Activated CD4-positive, alpha-beta memory T cell treated with anti-CD3 and anti-CD28 coated beads, Interleukin-2, amount 10 ng/mL, durations not matched to agents 7 days and 5 days (primary cell): ENCODE measurements around the gene ADAMTS2. TPM values are rescaled to one million over a fixed set of nuclear protein-coding genes. Genes with fewer than 3 reads are reported as not detected.

Source experiments
- CTCF ChIA-PET: fragments of 350-600 bp; sonication (Branson Sonifier 250); formaldehyde crosslinking; loops from one replicate; lab custom pipeline; 2021; ENCODE audit warnings: antibody characterized with exemption, inconsistent platforms; lab: Charles Lee
- POLR2A ChIA-PET: fragments of 350-600 bp; sonication (Branson Sonifier 250); formaldehyde crosslinking; loops from one replicate; lab custom pipeline; 2021; ENCODE audit warnings: antibody characterized with exemption; lab: Charles Lee
- DNase-seq: peaks from one replicate; pipeline ENCODE4 v3.0.0-alpha.2; 2020
- H3K27ac Mint-ChIP-seq: one replicate; pipeline ENCODE4 v1.8.0; 2021; ENCODE audit warnings: mild to moderate bottlenecking, mixed read lengths
- H3K27me3 Mint-ChIP-seq: one replicate; pipeline ENCODE4 v1.8.0; 2021; ENCODE audit warnings: mixed read lengths
- H3K36me3 Mint-ChIP-seq: one replicate; pipeline ENCODE4 v1.8.0; 2021; ENCODE audit warnings: low read depth, mixed read lengths
- H3K4me1 Mint-ChIP-seq: one replicate; pipeline ENCODE4 v1.8.0; 2021; ENCODE audit warnings: mixed read lengths
- H3K4me3 Mint-ChIP-seq: one replicate; pipeline ENCODE4 v1.8.0; 2021; ENCODE audit warnings: mild to moderate bottlenecking, mixed read lengths
- H3K9me3 Mint-ChIP-seq: one replicate; pipeline ENCODE4 v1.8.0; 2021; ENCODE audit warnings: mixed read lengths
- total RNA-seq, 2 experiments: library from RNA; stranded (reverse); gene quantifications; one replicate each; pipeline ENCODE4 v1.2.3, GENCODE V29; 2021

The ADAMTS2 gene
- total RNA-seq, 2 experiments from 2014 or later: not detected

- no peaks in the 10 kb centered on the region for H3K36me3 Mint-ChIP-seq
- ChIA-PET POLR2A (no interaction called here), CTCF (no interaction called here)
- no peak overlapping the region for H3K27ac Mint-ChIP-seq
- no peak for DNase-seq
- H3K9me3 Mint-ChIP-seq: peaks cover 4% of the 10 kb centered on the region
- H3K4me3 Mint-ChIP-seq: no peak overlapping the region
- H3K27me3 Mint-ChIP-seq: no peaks in the 10 kb centered on the region
- no peaks in the 10 kb centered on the region for H3K4me1 Mint-ChIP-seq
Observed at GRCh38 chr5:179128041-179128365, 217.3 kb downstream of the ADAMTS2 start.

GRCh38 chr5:179127136-179128040 lies 217.9 kb downstream of the ADAMTS2 start:
- Mint-ChIP-seq H3K4me1 (no peaks in the 10 kb centered on the region), H3K9me3 (no peaks in the 10 kb centered on the region), H3K27me3 (no peaks in the 10 kb centered on the region), H3K36me3 (no peaks in the 10 kb centered on the region), H3K4me3 (no peak overlapping the region), H3K27ac (no peak overlapping the region)
- ChIA-PET POLR2A (no interaction called here), CTCF (no interaction called here)
- no peak for DNase-seq

GRCh38 chr5:179126506-179126991 lies 218.7 kb downstream of the ADAMTS2 start:
- no peaks in the 10 kb centered on the region for H3K27me3 Mint-ChIP-seq
- POLR2A ChIA-PET: no interaction called here
- DNase-seq: no peak
- no peaks in the 10 kb centered on the region for H3K9me3 Mint-ChIP-seq
- H3K36me3 Mint-ChIP-seq: no peaks in the 10 kb centered on the region
- no peak overlapping the region for H3K27ac Mint-ChIP-seq
- CTCF ChIA-PET: no interaction called here
- no peak overlapping the region for H3K4me3 Mint-ChIP-seq
- no peaks in the 10 kb centered on the region for H3K4me1 Mint-ChIP-seq

- no peak overlapping the region for H3K4me3 Mint-ChIP-seq
- H3K9me3 Mint-ChIP-seq: no peaks in the 10 kb centered on the region
- no peaks in the 10 kb centered on the region for H3K4me1 Mint-ChIP-seq
- ChIA-PET CTCF (no interaction called here), POLR2A (no interaction called here)
- DNase-seq: no peak
- H3K27me3 Mint-ChIP-seq: no peaks in the 10 kb centered on the region
- no peak overlapping the region for H3K27ac Mint-ChIP-seq
- no peaks in the 10 kb centered on the region for H3K36me3 Mint-ChIP-seq
Observed at GRCh38 chr5:179125789-179126505, 219.3 kb downstream of the ADAMTS2 start.

- POLR2A ChIA-PET: no interaction called here
- no peaks in the 10 kb centered on the region for H3K36me3 Mint-ChIP-seq
- no peak overlapping the region for H3K27ac Mint-ChIP-seq
- CTCF ChIA-PET: no interaction called here
- peaks cover 2% of the 10 kb centered on the region for H3K9me3 Mint-ChIP-seq
- H3K4me3 Mint-ChIP-seq: no peak overlapping the region
- no peaks in the 10 kb centered on the region for H3K4me1 Mint-ChIP-seq
- H3K27me3 Mint-ChIP-seq: no peaks in the 10 kb centered on the region
- DNase-seq: no peak
Observed at GRCh38 chr5:179124853-179125788, 220.1 kb downstream of the ADAMTS2 start.

- ChIA-PET CTCF (no interaction called here), POLR2A (no interaction called here)
- Mint-ChIP-seq H3K4me1 (no peaks in the 10 kb centered on the region), H3K27ac (no peak overlapping the region), H3K27me3 (no peaks in the 10 kb centered on the region), H3K4me3 (no peak overlapping the region), H3K9me3 (peaks cover 6% of the 10 kb centered on the region), H3K36me3 (no peaks in the 10 kb centered on the region)
- no peak for DNase-seq
Observed at GRCh38 chr5:179124273-179124852, 220.9 kb downstream of the ADAMTS2 start.

- no peak overlapping the region for H3K27ac Mint-ChIP-seq
- H3K4me3 Mint-ChIP-seq: no peak overlapping the region
- ChIA-PET POLR2A (no interaction called here), CTCF (no interaction called here)
- H3K9me3 Mint-ChIP-seq: peaks cover 8% of the 10 kb centered on the region
- DNase-seq: no peak
- H3K4me1 Mint-ChIP-seq: no peaks in the 10 kb centered on the region
- no peaks in the 10 kb centered on the region for H3K27me3 Mint-ChIP-seq
- H3K36me3 Mint-ChIP-seq: no peaks in the 10 kb centered on the region
Observed at GRCh38 chr5:179123491-179124272, 221.6 kb downstream of the ADAMTS2 start.

GRCh38 chr5:179123109-179123426 lies 222.2 kb downstream of the ADAMTS2 start:
- Mint-ChIP-seq H3K4me1 (no peaks in the 10 kb centered on the region), H3K27ac (no peak overlapping the region), H3K4me3 (no peak overlapping the region), H3K27me3 (no peaks in the 10 kb centered on the region), H3K9me3 (peaks cover 13% of the 10 kb centered on the region), H3K36me3 (no peaks in the 10 kb centered on the region)
- no peak for DNase-seq
- ChIA-PET POLR2A (no interaction called here), CTCF (no interaction called here)

- peaks cover 13% of the 10 kb centered on the region for H3K9me3 Mint-ChIP-seq
- H3K27me3 Mint-ChIP-seq: no peaks in the 10 kb centered on the region
- ChIA-PET CTCF (no interaction called here), POLR2A (no interaction called here)
- no peak overlapping the region for H3K27ac Mint-ChIP-seq
- DNase-seq: no peak
- H3K4me1 Mint-ChIP-seq: no peaks in the 10 kb centered on the region
- no peak overlapping the region for H3K4me3 Mint-ChIP-seq
- no peaks in the 10 kb centered on the region for H3K36me3 Mint-ChIP-seq
Observed at GRCh38 chr5:179122411-179123108, 222.7 kb downstream of the ADAMTS2 start.

- no peaks in the 10 kb centered on the region for H3K4me1 Mint-ChIP-seq
- H3K36me3 Mint-ChIP-seq: no peaks in the 10 kb centered on the region
- H3K4me3 Mint-ChIP-seq: no peak overlapping the region
- H3K27me3 Mint-ChIP-seq: no peaks in the 10 kb centered on the region
- H3K9me3 Mint-ChIP-seq: peaks cover 14% of the 10 kb centered on the region
- ChIA-PET POLR2A (no interaction called here), CTCF (no interaction called here)
- peak; percentile 8 for DNase-seq
- H3K27ac Mint-ChIP-seq: no peak overlapping the region
Observed at GRCh38 chr5:179121667-179122111, 223.6 kb downstream of the ADAMTS2 start.

GRCh38 chr5:179120951-179121666 lies 224.2 kb downstream of the ADAMTS2 start:
- ChIA-PET CTCF (no interaction called here), POLR2A (no interaction called here)
- Mint-ChIP-seq H3K36me3 (no peaks in the 10 kb centered on the region), H3K27me3 (no peaks in the 10 kb centered on the region), H3K4me3 (no peak overlapping the region), H3K9me3 (peaks cover 18% of the 10 kb centered on the region), H3K27ac (no peak overlapping the region), H3K4me1 (no peaks in the 10 kb centered on the region)
- no peak for DNase-seq
